HG02759 (cell line): ENCODE measurements around the gene SPSB3.
"Not testable (repeated sequence)": the region's sequence is repeated elsewhere in the genome, so short reads cannot be mapped to it uniquely, and the experiment has no call there.

ENCODE experiments used
- ATAC-seq: cut with Tn5 transposase; IDR thresholded peaks from one replicate; pipeline ENCODE4 v1.9.1; 2021; ENCODE audit warnings: mild to moderate bottlenecking, moderate library complexity; ENCODE audit not compliant: unreplicated experiment

The SPSB3 gene

DNA sequence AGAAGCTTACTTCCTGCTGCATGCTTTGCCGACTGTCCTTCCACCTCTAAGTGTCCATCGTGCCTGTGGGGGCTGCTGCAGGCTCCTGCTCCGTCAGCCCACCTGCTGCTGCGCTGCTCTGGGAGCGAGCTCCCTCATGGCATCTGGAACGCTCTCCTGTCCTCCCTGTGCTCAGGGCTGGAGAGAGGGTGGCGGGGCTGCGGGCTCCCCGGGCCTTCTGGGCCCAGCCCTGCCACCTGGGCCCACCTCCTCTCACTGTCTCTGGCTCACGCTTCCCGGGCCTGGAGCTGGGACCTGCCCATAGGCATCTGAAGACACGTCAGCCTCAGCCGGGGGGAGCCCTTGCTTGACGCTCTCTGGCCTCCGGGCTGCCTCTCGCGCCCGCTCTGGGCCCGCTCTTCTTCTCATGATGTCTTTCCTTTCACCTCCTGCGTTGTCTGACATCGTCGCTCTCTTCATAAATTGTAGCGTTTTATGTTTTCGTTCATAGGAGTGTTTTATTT lies 38.0 kb downstream of the SPSB3 start:
- ATAC-seq, result no peak

DNA sequence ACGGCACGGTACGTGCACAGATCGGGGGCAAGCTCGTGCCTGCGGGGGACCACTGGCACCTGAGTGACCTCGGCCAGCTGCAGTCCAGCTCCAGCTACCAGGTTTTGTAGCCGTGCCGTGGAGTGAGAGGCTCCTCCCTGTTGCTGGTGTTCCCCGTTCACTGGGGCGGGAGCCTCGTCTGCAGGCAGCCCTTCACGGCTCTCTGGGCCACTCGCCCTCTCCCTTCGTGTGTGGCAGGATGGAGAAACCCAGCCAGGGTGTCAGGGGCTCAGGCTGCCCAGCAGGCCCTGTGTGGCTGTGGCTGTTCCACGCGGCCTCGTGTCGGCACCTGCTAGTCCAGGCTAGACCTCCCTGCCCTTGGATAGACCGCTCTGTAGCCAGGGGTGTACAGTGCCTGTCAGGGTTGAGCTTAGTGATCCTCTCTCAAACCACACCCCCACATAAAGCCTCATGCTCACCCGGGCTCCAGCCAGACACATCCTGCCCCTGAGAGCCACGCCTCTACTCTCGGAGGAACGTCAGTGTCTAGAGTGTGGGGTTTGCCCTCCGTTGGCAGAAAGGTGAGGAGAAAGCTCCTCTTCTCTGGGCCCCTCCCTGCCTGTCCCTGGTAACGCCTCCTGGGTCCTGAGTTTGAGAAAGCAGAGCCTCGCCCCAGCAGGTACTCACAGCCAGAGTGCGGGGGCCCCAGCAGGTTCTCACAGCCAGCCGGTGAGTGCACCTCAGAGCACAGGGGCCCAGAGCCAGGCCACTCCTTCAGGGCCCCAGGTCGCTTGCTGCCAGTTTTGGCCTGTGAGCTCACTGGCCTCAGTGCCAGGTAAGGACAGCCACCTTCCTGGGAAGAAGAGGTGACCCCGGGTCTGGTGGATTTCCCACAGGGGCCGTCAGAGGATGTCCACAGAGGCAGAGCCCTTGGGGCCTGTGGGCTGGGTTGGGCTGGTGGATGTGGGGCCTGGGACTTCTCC lies 38.7 kb downstream of the SPSB3 start:
- no peak for ATAC-seq

DNA sequence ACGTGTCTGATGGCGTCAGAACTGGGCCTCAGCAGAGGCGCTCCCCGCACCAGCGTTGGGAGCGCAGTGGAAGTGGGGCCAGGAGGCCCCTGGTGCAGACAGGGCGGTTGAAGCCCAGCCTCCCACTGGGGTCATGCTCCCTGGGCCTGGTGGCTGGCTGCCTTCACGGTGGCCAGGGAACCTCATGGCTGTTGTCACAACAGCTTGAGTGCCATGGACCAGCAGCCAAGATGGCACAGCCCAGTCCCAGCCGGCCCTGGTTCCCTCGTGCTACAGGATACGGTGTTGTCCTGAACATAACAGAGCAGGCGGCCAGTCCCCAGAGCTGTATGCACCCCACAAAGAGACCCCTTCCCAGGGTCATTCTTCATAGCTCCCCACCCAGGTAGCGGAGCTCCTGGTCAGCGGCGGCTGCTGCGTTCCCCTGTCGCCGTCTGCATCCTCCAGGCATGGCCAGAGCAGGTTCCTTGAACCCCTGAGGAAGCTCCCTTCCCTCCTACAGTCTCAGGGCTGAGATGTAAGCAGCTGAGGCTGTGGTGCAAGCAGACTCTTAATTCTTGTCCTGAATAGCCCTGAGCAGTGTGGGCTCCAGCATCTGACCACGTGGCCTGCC lies 40.7 kb downstream of the SPSB3 start:
- no peak for ATAC-seq

DNA sequence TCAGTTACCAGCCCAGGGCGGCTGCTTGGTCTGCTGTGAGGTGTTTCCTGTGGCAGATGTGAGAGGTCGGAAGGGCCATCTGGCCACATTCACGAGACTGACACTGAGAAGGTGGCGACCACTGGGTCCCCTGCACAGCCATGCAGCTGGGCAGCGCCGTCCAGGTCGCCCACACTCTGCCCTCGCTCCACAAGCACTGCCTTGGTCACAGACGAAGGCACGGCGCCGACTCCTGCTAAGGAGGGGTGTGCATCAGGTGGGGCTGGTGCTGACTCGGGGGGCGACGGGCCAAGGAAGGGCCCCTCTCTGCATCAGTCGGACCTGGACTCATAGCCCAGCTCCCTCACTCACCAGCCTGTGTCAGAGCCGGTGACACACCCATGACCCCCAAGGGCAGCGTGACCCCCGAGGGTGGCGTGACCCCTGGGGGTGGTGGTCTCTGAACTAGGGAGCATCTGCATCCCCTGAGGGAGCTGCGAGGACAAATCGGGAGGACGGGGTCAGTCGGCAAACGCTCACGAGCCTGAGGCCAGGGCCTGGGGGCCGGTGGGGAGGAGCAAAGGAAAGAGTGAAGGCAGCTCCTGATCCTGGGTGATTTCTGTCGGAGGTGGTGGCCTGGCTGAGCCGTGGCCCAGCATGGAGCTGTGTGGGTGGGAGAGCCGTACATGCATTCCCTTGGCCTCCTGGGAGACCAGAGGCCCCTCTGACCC lies 41.4 kb downstream of the SPSB3 start:
- ATAC-seq, result no peak

DNA sequence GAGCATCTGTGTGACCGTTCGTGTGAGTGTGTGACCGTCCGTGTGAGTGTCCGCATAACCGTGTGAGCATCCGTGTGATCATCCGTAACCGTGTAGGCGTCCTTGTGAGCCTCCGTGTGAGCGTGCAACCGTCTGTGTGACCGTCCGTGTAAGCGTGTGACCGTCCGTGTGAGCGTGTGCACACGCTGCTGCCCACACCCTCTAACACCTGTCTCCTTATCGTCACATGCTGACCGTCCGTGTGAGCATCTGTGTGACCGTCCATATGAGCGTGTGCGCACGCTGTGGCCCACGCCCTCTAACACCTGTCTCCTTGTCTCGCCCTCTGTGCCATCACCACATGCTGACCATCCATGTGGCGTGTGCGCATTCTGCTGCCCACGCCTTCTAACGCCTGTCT lies 42.1 kb downstream of the SPSB3 start:
- no peak for ATAC-seq

DNA sequence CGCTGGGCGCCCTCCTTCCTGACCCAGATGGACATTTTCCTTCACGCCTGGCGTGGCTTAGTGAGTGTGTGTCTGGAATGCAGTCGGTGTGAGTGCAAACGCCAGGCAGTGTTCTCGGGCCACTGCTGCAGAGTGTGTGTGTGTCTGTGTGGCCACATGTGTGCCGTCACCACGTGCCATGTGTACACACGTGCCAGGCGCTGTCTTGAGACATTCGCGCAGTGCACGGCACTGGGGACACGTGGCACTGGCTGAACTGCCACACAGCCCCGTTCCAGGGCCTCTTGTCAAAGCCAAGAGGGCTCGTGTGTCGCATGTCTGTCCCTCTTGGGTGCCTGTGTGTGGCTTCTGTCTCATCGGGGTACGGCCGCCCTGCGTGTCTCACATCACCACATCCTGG lies 47.6 kb downstream of the SPSB3 start:
- ATAC-seq, result no peak

GRCh38 chr16:1734123-1734522 lies 48.2 kb downstream of the SPSB3 start:
- ATAC-seq, result no peak

DNA sequence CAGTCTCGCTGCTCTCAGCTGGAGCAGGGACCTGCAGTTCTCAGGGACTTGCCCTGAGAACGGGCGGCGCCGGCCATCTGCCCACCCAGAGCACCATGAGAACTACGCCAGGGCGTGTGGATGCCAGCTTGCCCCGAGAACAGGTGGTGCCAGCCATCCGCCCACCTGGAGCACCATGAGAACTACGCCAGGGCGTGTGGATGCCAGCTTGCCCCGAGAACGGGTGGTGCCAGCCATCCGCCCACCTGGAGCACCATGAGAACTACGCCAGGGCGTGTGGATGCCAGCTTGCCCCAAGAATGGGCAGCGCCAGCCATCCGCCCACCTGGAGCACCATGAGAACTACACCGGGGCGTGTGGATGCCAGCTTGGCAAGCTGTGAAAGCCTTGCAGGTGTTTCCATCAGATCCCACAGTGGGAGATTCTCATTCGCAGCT lies 49.8 kb downstream of the SPSB3 start:
- not testable (repeated sequence) for ATAC-seq

DNA sequence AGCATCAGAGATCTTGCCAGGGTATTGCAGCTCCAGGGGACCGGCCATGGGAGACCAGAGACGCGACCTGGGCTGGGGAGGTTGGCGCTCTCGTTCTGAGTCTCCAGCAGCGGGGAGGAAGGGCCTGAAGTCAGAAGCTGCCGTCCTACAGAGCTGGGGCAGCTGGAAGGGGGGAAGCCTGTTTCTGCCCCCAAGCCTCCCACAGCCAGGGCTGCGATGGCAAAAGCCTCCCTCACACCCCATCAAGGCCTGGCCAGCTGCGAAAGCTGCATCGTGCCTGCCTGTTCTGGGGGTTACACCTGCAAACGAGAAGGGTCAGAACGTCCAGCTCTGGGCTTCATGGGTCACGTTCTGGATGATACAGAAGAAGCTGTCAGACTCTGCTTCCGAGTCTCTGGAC lies 50.3 kb downstream of the SPSB3 start:
- no peak for ATAC-seq

DNA sequence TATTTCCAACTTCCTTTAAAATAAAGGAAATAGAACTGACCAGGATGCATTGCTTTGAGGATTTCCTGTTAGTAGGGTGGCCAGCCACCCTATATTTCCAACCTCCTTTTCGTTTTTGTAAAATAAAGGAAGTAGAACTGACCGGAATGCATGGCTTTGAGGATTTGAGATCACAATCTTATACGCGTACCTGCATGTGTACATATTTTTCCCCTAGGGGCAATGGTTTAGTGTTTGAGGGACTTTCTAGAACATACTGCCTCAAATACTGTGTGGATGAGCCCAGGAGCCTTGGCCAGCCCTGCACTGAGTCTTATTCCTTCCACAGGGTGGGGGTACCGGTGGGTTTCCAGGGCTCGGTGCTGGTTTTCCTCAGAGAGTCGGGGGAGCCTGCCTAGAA lies 50.8 kb downstream of the SPSB3 start:
- ATAC-seq, result no peak

- ATAC-seq, result no peak
Measured at GRCh38 chr16:1731073-1731472, 51.3 kb downstream of the SPSB3 start.

DNA sequence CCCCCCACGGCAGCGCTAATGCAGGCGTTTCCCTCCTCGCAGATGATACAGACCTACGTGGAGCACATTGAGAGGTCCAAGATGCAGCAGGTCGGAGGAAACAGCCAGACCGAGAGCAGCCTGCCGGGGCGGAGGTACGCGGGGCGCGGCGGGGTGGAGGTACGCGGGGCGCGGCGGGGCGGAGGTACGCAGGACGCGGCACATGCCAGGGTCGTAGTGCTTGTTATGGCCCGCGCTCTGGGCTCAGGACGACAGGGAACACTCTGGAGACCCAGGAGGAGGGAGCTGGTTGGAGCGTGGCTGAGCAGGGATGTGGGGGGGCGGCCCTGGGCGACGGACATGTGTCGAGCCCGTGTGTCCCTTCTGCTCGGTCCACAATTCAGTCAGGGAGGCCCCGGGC lies 52.9 kb downstream of the SPSB3 start:
- no peak for ATAC-seq

DNA sequence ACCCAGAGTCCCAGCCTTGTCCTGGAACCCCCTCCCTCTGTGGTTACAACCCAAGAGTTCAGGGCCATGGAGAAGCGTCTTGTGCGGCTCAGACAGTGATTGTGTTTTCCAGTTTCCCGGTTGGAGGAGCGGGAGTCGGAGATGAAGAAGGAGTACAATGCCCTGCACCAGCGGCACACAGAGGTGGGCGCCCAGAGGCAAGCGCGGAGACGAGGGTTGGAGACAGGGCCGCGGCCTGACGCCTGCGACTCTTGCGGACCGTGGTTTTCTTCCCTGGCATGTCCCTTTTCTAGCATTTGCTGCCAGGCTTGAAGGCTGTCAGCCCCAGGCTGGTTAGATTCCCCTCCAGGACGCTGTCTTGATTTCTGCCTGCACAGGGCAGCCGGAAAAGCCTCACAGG lies 53.3 kb downstream of the SPSB3 start:
- ATAC-seq, result no peak

DNA sequence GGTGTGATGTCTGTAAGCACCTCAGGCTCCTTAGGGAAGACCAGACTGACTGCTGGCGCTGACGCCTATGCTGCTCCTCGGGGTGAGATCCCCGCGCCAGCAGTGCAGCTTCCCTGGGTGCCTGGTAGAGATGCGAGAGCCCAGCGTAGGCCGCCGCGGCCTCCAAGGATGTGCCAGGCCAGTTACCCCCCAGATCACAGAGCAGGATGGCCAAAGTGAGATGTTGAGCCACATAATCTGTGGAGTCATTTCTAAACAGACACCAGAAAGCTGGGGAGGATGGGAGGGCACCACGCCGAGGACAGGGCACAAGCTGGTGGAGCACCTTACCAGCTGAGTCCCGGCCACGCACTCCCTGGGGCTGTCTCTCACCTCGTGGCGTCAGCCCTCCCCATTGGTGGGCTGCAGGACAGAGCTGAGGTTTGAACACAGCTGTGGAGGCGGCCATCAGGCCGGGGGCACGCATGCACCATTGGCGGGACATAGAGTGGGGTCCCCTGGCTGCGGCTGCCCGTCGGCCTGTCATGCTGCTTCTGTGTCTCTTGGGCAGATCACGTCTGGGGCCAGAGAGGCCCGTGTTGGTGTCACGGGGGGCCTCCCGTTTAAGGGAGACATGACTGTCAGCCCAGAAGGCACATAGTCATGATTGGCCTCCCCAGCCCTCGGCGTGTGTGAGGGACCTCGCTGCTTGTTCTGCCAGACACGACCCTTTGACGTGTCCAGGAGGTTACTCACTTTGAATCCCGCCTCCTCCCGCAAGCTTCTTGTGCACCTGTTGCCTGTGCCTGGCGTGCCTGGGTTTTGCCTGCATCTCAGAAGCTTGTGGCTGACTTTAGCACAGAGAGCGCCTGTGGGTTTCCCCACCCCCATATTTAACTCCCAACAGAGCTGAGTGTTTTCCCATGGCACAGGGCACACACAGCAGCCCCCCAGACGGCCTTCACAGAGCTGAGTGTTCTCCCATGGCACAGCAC lies 54.4 kb downstream of the SPSB3 start:
- ATAC-seq, result no peak
